Colonic mucosa (tissue), 4 donors: ENCODE data around the gene CMIP. TPM values are rescaled to one million over a fixed set of nuclear protein-coding genes. Genes with fewer than 3 reads are reported as not detected.

Source experiments
- DNase-seq: peaks from one replicate; pipeline ENCODE4 v3.0.0-alpha.2; 2020
- H3K27ac ChIP-seq: fragments of 200-600 bp; one replicate; pipeline ENCODE4 v1.8.0; 2021
- H3K27me3 ChIP-seq: fragments of 200-600 bp; one replicate; pipeline ENCODE4 v1.8.0; 2021
- H3K36me3 ChIP-seq: fragments of 200-600 bp; one replicate; pipeline ENCODE4 v1.8.0; 2021
- H3K4me1 ChIP-seq: fragments of 200-600 bp; one replicate; pipeline ENCODE4 v1.8.0; 2021; ENCODE audit warnings: mild to moderate bottlenecking
- H3K4me3 ChIP-seq: fragments of 200-600 bp; one replicate; pipeline ENCODE4 v1.8.0; 2021
- H3K9ac ChIP-seq, 2 donors: one replicate each; pipeline ENCODE4 v1.7.0; 2013; ENCODE audit warnings: control low read depth in 2 of 2, low read depth in 2 of 2, low read length in 2 of 2
- H3K9me3 ChIP-seq: fragments of 200-600 bp; one replicate; pipeline ENCODE4 v1.8.0; 2021
- intact Hi-C: fragments of 100-400 bp; cut with DNase I; formaldehyde crosslinking; loops from one replicate; pipeline ENCODE4 v1.14.1; 2022
- total RNA-seq, 2 donors: library from RNA; stranded (reverse); fragmentation: NEBNext Ultra II Directional in 1 of 2; extraction: Animal tissue kit (Norgen Biotek cat#: 25700) in 1 of 2; gene quantifications; one replicate each; pipeline ENCODE4 v1.2.1, GENCODE V29; 2021
- TF ChIP-seq, protein P1 (sequence below): fragments of 200-600 bp; IDR thresholded peaks from one replicate; pipeline ENCODE4 v1.8.0; 2022; ENCODE audit warnings: antibody characterized with exemption, mild to moderate bottlenecking
- donor health status: healthy.
- donor health status: DM: no; HTN: no; CAD: no.
- donor health status: DM: no; HTN: no; CAD: no.

Gene CMIP
- total RNA-seq = 100 to 1,000 TPM in 1 of 2 donors, 10 to 100 TPM in 1; 83.4 to 107 TPM

DNA sequence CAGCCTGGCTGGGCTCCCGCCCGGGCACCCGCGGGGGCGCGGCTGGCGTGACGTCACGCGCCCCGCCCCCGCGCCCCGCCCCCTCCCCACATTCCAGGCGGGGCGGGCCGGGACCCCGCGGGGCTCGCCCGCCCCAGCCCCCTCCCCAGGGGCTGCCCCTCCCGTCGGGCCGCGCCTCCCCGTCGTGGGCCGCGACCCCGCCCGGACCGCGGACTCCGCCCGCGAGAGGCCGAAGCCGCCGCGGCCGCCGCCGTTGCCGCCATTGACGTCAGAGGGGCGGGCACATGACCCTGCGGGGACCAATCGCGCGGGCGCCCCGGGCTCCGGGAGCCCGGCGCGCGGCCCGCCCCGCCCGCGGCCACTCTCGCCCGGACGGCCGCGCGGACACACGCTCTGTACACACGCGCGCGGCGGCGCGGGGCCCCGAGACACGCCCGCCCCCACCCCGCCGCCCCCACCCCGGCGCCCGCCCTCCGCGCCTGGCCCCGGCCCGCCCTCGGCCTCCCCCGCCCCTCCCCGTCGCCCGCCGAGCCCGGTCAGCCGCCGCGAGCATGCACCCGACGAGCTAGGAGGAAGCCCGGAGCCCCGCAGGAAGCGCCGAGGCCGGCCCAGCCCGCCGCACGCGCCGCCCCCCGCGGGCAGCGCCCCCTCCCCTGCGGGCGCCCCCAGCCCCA is at the start of gene CMIP:
CMIP (plus strand) TSS at position 361 of the 674 bp plus-strand sequence.
- no peaks in the 10 kb centered on the region for H3K36me3 ChIP-seq
- H3K9ac ChIP-seq = peak within 1 kb of the TSS; percentile 74 to 97
- intact Hi-C loops = no loop called here
- no peaks in the 10 kb centered on the region for H3K4me1 ChIP-seq
- H3K27me3 ChIP-seq = no peaks in the 10 kb centered on the region
- no peaks in the 10 kb centered on the region for H3K9me3 ChIP-seq
- peak; percentile 85 for DNase-seq
- TF ChIP-seq, protein P1, sequence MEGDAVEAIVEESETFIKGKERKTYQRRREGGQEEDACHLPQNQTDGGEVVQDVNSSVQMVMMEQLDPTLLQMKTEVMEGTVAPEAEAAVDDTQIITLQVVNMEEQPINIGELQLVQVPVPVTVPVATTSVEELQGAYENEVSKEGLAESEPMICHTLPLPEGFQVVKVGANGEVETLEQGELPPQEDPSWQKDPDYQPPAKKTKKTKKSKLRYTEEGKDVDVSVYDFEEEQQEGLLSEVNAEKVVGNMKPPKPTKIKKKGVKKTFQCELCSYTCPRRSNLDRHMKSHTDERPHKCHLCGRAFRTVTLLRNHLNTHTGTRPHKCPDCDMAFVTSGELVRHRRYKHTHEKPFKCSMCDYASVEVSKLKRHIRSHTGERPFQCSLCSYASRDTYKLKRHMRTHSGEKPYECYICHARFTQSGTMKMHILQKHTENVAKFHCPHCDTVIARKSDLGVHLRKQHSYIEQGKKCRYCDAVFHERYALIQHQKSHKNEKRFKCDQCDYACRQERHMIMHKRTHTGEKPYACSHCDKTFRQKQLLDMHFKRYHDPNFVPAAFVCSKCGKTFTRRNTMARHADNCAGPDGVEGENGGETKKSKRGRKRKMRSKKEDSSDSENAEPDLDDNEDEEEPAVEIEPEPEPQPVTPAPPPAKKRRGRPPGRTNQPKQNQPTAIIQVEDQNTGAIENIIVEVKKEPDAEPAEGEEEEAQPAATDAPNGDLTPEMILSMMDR = no peak
- peak within 1 kb of the TSS; percentile 89 for H3K27ac ChIP-seq
- peak within 1 kb of the TSS; percentile 88 for H3K4me3 ChIP-seq

DNA sequence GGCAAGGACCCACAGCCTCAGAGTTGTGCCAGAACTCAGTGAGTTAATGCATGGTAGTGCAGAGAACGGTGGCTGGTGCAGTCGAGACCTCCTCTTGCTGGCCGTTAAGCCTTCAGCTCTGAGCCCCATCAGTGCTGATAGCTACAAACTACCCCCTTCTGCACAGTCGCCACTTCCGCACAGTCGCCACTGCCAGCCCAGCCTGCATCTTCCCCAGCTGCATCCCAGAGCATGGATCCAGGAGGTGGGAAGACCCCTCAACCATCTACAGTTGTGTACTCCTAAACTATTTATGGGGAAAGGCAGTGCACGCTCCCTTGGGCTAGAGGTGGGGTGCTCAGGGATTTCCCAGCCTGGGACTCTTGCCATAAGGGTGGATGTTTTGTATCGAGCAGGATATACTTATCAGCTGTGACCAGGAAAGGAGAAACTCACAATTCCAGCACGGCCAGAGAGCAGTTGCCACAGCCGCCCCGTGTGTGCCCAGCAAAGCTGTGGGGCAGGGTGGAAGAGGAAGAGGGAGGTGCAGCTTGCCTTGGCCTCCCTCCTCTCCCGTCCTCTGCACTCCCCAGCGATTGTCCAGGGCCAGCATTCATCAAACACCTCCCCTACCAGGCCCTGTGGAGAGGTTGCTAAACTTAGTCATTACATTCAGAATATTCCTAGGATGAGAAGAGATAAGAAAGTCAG is 49.5 kb upstream of the CMIP start:
- no peaks in the 10 kb centered on the region for H3K4me1 ChIP-seq
- no peaks in the 10 kb centered on the region for H3K36me3 ChIP-seq
- TF ChIP-seq, protein P1 = no peak
- H3K4me3 ChIP-seq = no peak overlapping the region
- intact Hi-C loops = no loop called here
- DNase-seq = no peak
- H3K27ac ChIP-seq = no peak overlapping the region
- H3K9ac ChIP-seq = no peak overlapping the region
- no peaks in the 10 kb centered on the region for H3K27me3 ChIP-seq
- H3K9me3 ChIP-seq = no peaks in the 10 kb centered on the region

DNA sequence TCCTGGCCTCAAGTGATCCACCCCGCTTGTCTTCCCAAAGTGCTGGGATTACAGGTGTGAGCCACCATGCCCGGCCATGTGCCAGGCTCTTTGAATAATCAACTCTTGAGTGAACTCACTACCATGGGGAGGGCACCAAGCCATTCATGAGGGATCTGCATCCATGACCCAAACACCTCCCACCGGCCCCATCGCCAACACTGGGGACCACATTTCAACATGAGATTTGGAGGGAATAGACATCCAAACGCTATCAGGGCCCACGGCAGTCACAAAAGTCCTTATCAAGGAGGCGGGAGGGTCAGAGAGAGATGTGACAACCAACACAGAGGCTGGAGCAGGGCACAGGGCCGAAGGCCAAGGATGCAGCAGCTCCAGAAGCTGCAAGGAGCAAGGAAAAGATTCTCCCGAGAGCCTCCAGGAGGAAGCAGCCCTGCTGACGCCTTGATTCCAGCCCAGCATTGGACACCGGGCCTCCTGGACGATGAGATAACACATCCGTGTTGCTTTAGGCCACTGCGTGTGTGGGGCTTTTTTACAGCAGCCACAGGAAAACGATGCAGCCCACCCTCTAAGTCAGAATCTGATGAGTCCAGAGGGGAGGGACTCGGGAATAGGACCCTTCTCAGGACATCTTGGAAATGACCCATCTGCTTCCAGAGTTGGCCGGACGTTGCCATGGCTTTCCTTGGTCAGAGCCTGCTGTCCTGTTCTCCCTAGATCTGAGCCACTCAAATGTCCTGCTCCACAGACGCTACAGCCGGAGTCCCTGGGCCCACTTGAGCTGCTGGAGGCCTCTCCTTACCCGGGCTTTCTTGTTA is 47.3 kb upstream of the CMIP start:
- Histone ChIP-seq H3K9ac (no peak overlapping the region), H3K27me3 (no peaks in the 10 kb centered on the region), H3K36me3 (no peaks in the 10 kb centered on the region), H3K27ac (no peak overlapping the region), H3K4me1 (no peaks in the 10 kb centered on the region), H3K4me3 (no peak overlapping the region), H3K9me3 (no peaks in the 10 kb centered on the region)
- intact Hi-C loops = no loop called here
- DNase-seq = no peak
- TF ChIP-seq, protein P1 = no peak

DNA sequence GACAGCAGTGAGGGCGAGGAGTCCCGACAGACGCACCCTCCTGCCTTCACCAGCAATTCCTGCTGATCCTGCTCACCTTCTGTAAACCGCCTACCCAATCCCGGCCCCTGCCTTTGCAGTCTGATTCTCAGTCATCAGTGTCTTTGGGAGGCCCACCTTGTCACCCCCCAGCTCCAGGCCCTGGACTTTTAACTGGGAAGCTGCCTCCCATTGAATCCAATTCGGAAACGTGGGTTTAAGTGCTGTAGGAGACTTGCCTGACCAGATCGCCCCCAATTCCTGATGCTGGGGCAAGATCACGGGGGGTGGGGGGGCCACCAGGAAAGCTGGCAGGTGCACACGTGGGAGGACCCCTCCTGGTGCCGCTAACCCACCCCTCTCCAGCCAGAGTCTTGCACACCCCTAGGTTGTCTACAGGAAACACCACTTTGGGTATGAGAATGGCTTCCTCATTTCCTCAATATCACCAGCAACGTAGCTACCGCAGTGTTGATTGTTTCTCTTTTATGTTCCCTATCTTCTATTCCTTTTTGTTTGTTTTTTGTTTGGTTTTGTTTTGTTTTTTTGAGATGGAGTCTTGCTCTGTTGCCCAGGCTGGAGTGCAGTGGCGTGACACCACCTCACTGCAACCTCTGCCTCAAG is 46.6 kb upstream of the CMIP start:
- no peaks in the 10 kb centered on the region for H3K4me1 ChIP-seq
- H3K9ac ChIP-seq = no peak overlapping the region
- no peak for DNase-seq
- H3K36me3 ChIP-seq = no peaks in the 10 kb centered on the region
- TF ChIP-seq, protein P1 = no peak
- no peaks in the 10 kb centered on the region for H3K27me3 ChIP-seq
- H3K4me3 ChIP-seq = no peak overlapping the region
- no peak overlapping the region for H3K27ac ChIP-seq
- H3K9me3 ChIP-seq = no peaks in the 10 kb centered on the region
- intact Hi-C loops = no loop called here

DNA sequence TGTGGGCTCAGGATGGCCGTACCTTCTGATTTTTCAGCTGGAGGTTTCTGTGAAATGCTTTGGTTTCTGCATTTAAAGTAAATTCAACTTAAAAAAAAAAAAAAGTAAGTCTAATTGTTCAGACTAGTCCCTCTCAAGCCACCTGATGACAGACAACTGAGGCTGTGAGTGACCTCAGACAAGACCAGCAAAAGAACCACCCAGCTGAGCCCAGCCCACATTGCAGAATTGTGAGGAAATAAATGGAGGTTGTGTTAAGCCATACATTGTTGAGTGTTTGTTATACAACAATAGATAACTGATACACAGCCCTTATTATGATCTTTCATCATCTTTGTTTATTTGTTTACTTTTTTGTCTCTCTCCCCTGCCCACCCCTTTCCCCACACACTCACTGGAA is 44.7 kb upstream of the CMIP start:
- Histone ChIP-seq H3K27me3 (no peaks in the 10 kb centered on the region), H3K4me3 (no peak overlapping the region), H3K9me3 (no peaks in the 10 kb centered on the region), H3K4me1 (peaks cover 4% of the 10 kb centered on the region), H3K36me3 (no peaks in the 10 kb centered on the region), H3K27ac (no peak overlapping the region), H3K9ac (no peak overlapping the region)
- intact Hi-C loops = no loop called here
- DNase-seq = no peak
- TF ChIP-seq, protein P1 = no peak
